Neutrophil (primary cell): ENCODE measurements around the gene SH3D19.

ENCODE experiments used
- H3K27ac ChIP-seq: fragments of 200-600 bp; sonication (generic); 2 replicates; pipeline ENCODE4 v1.5.1; 2016; ENCODE audit warnings: mild to moderate bottlenecking, moderate library complexity
- H3K27me3 ChIP-seq: fragments of 200-600 bp; sonication (generic); 2 replicates; pipeline ENCODE4 v1.6.0; 2016; ENCODE audit warnings: mild to moderate bottlenecking
- H3K36me3 ChIP-seq: fragments of 200-600 bp; sonication (generic); 2 replicates; pipeline ENCODE4 v1.5.1; 2017
- H3K4me1 ChIP-seq, 2 experiments: fragments of 200-600 bp in 1 of 2; sonication (generic) in 1 of 2; 1 replicate in 1 of 2; 2 replicates in 1 of 2; pipeline versions ENCODE4 v1.5.1 to v1.6.1; 2013 to 2016; ENCODE audit warnings: low read depth in 1 of 2, low read length in 1 of 2, mild to moderate bottlenecking in 1 of 2, moderate library complexity in 1 of 2; ENCODE audit not compliant: control insufficient read depth in 1 of 2, insufficient read depth in 1 of 2
- H3K4me3 ChIP-seq, 2 experiments: fragments of 200-600 bp in 1 of 2; sonication (generic) in 1 of 2; 1 replicate in 1 of 2; 2 replicates in 1 of 2; pipeline ENCODE4 v1.5.1; 2013 to 2016; ENCODE audit warnings: low read depth in 1 of 2, low read length in 1 of 2, mild to moderate bottlenecking in 1 of 2, moderate library complexity in 1 of 2
- H3K9me3 ChIP-seq: fragments of 200-600 bp; sonication (generic); 2 replicates; pipeline ENCODE4 v1.5.1; 2016
- CTCF ChIP-seq: fragments of 200-600 bp; sonication (generic); IDR thresholded peaks from 2 replicates; pipeline ENCODE4 v1.5.1; 2016; ENCODE audit warnings: antibody characterized with exemption

Gene SH3D19

GRCh38 chr4:151217326-151217725 lies 108.1 kb downstream of the SH3D19 start:
- Histone ChIP-seq H3K27ac (no peak overlapping the region), H3K4me3 (no peak overlapping the region), H3K9me3 (no peaks in the 10 kb centered on the region), H3K36me3 (no peaks in the 10 kb centered on the region), H3K4me1 (no peaks in the 10 kb centered on the region), H3K27me3 (no peaks in the 10 kb centered on the region)
- TF ChIP-seq CTCF, result no peak

DNA sequence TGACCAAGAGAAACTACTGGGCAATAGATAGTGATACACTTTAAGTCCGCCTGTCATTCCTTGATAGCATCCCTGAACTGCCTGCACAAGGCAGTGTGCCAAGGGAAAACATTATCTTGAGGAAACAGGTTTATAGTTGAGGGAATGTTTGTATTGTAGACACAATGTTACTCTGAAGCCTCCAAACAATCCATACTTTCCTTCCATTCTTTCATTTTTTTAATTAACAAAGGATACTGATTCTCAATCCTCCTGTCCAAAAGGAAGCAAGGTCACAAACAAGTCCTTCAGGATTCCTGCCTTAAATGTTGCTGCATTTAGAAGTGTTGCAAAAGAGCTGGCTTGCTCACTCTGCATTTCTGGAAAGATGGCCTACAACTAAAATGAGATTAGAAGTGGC lies 110.1 kb downstream of the SH3D19 start:
- TF ChIP-seq CTCF, result no peak
- no peaks in the 10 kb centered on the region for H3K36me3 ChIP-seq
- no peaks in the 10 kb centered on the region for H3K27me3 ChIP-seq
- H3K4me1 ChIP-seq, result no peaks in the 10 kb centered on the region
- H3K4me3 ChIP-seq, result no peak overlapping the region
- no peak overlapping the region for H3K27ac ChIP-seq
- H3K9me3 ChIP-seq, result no peaks in the 10 kb centered on the region

DNA sequence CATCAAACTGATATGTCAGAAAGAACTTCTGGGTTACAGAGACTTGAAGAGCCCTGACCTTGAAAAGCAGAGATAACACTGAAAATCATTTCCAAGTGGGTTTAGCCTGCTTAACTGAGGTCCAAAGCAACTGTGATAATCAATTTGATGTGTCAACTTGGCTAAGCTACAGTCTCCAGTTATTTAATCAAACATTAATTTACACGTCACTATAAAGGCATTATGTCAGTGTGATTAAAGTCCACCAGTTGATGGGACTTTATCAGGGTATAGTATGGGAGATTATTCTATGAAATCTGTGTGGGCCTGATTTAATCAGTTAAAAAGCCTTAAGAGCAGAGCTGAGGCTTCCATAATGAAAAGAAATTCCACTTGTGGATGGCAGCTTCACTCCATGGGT lies 117.5 kb downstream of the SH3D19 start:
- Histone ChIP-seq H3K4me3 (no peak overlapping the region), H3K9me3 (no peaks in the 10 kb centered on the region), H3K4me1 (no peaks in the 10 kb centered on the region), H3K27me3 (no peaks in the 10 kb centered on the region), H3K27ac (no peak overlapping the region), H3K36me3 (no peaks in the 10 kb centered on the region)
- TF ChIP-seq CTCF, result no peak

DNA sequence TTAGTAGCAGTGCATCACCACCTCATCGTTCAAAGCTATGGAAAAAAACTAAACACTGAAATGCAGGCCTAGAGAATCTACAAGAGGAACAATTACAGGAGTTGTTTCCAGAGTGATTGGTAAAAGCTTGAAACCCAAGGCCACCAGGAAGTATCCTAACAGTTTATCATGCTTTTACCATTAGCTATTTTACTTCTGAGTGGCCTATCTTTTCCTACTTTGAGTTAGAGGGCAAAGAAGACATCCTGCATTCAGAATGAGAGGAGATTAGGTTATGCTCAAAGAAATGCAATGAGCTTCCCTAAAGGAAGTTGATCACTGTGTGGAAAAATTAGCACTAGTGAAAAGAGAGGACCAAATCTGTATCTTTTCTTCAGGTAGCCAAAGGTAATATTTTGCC lies 118.2 kb downstream of the SH3D19 start:
- Histone ChIP-seq H3K9me3 (no peaks in the 10 kb centered on the region), H3K4me1 (no peaks in the 10 kb centered on the region), H3K36me3 (no peaks in the 10 kb centered on the region), H3K27me3 (no peaks in the 10 kb centered on the region), H3K27ac (no peak overlapping the region), H3K4me3 (no peak overlapping the region)
- no peak for TF ChIP-seq CTCF

DNA sequence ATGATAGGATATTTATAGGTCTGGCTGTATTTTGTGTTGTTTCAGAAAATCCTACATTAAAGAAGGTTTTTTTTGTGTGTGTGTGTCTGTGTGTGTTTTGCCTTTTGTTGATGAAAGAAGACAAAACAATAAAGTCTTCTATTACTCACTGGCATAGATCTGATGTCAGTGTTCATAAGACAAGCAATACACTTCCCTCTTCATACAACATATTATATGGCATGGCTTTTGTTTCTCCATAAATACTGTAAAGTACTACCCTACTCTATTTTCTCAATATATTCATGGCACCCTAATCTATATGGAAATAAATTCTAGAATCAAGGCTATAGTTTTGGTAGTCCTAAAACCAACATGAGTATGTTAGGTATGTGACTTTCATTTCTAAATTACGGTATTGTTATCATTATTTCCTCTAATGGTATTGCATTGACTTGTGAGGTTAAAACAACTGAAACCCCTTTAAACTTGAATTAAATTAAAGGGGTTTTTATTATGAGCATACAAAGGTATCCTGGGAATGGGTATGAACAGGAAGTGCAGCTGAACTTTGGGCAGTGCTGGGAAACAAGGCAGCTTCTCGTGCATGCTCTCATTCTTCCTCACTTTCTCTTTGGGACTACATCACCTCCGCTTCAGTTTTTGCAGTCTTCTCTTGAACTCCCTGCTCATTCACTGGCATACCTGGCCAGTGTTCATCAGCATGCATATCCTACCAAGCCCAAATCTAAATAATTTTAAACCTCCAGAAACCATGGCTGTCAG lies 119.0 kb downstream of the SH3D19 start:
- Histone ChIP-seq H3K36me3 (no peaks in the 10 kb centered on the region), H3K27ac (no peak overlapping the region), H3K4me1 (no peaks in the 10 kb centered on the region), H3K9me3 (no peaks in the 10 kb centered on the region), H3K4me3 (no peak overlapping the region), H3K27me3 (no peaks in the 10 kb centered on the region)
- TF ChIP-seq CTCF, result no peak
